GM21447 (cell line): ENCODE data around the gene SCP2D1.
"Not testable (repeated sequence)": the region's sequence is repeated elsewhere in the genome, so short reads cannot be mapped to it uniquely, and the experiment has no call there.

ENCODE experiments used
- ATAC-seq: cut with Tn5 transposase; IDR thresholded peaks from one replicate; pipeline ENCODE4 v1.9.1; 2021; ENCODE audit not compliant: unreplicated experiment

The SCP2D1 gene

GRCh38 chr20:18813483-18813882 lies at the start of gene SCP2D1:
TSS of gene SCP2D1 (plus strand) at chr20:18813783. CDS start at chr20:18813816, 33 bp downstream.
- no peak for ATAC-seq

- ATAC-seq, result no peak
Observed at GRCh38 chr20:18767676-18768075, 45.9 kb upstream of the SCP2D1 start.

- ATAC-seq, result no peak
Observed at GRCh38 chr20:18773566-18773965, 40.0 kb upstream of the SCP2D1 start.

- ATAC-seq, result no peak
Observed at GRCh38 chr20:18774207-18774606, 39.4 kb upstream of the SCP2D1 start.

GRCh38 chr20:18775633-18776032 lies 38.0 kb upstream of the SCP2D1 start:
- ATAC-seq, result no peak

- ATAC-seq, result no peak
Observed at GRCh38 chr20:18778690-18779392, 34.7 kb upstream of the SCP2D1 start.

- ATAC-seq, result no peak
Observed at GRCh38 chr20:18780385-18781130, 33.0 kb upstream of the SCP2D1 start.

GRCh38 chr20:18781509-18781908 lies 32.1 kb upstream of the SCP2D1 start:
- no peak for ATAC-seq

- no peak for ATAC-seq
Observed at GRCh38 chr20:18783385-18783959, 30.1 kb upstream of the SCP2D1 start.

GRCh38 chr20:18787046-18787445 lies 26.5 kb upstream of the SCP2D1 start:
- ATAC-seq, result not testable (repeated sequence)

- no peak for ATAC-seq
Observed at GRCh38 chr20:18788021-18788420, 25.6 kb upstream of the SCP2D1 start.

- no peak for ATAC-seq
Observed at GRCh38 chr20:18790787-18791186, 22.8 kb upstream of the SCP2D1 start.

- peak; percentile 98 for ATAC-seq
Observed at GRCh38 chr20:18793625-18794427, 19.8 kb upstream of the SCP2D1 start.

GRCh38 chr20:18794428-18794787 lies 19.2 kb upstream of the SCP2D1 start:
- no peak for ATAC-seq

GRCh38 chr20:18795366-18795765 lies 18.2 kb upstream of the SCP2D1 start:
- no peak for ATAC-seq

GRCh38 chr20:18796282-18796833 lies 17.2 kb upstream of the SCP2D1 start:
- no peak for ATAC-seq

- ATAC-seq, result no peak
Observed at GRCh38 chr20:18801516-18801915, 12.1 kb upstream of the SCP2D1 start.

GRCh38 chr20:18802012-18802634 lies 11.5 kb upstream of the SCP2D1 start:
- peak; percentile 63 for ATAC-seq

GRCh38 chr20:18805881-18806280 lies 7.7 kb upstream of the SCP2D1 start:
- ATAC-seq, result no peak

- no peak for ATAC-seq
Observed at GRCh38 chr20:18808712-18809111, 4.9 kb upstream of the SCP2D1 start.

GRCh38 chr20:18811186-18811585 lies 2.4 kb upstream of the SCP2D1 start:
- ATAC-seq, result no peak
